Mucosa of descending colon (tissue), 3 donors: Measurements from ENCODE around the gene PBX3. TPM values are rescaled to one million over a fixed set of nuclear protein-coding genes. Genes with fewer than 3 reads are reported as not detected.

Source experiments
- ATAC-seq: fragments of 200-7000 bp; cut with Tn5 transposase; one replicate; pipeline ENCODE4 v1.9.1; 2020; ENCODE audit warnings: mild to moderate bottlenecking, moderate library complexity
- DNase-seq, 3 donors: peaks; one replicate each; pipeline ENCODE4 v3.0.0-alpha.2; 2020
- H3K36me3 ChIP-seq: fragments of 200-600 bp; one replicate; pipeline ENCODE4 v1.8.0; 2021; ENCODE audit warnings: low read depth, mild to moderate bottlenecking
- H3K4me1 ChIP-seq: fragments of 200-600 bp; one replicate; pipeline ENCODE4 v1.8.0; 2021; ENCODE audit warnings: low read depth, mild to moderate bottlenecking
- H3K4me3 ChIP-seq: fragments of 200-600 bp; one replicate; pipeline ENCODE4 v1.8.0; 2021; ENCODE audit warnings: mild to moderate bottlenecking
- H3K9me3 ChIP-seq: fragments of 200-600 bp; one replicate; pipeline ENCODE4 v1.8.0; 2021; ENCODE audit warnings: mild to moderate bottlenecking
- intact Hi-C, 2 donors: fragments of 100-400 bp; cut with DNase I in 1 of 2; cut with micrococcal nuclease in 1 of 2; formaldehyde crosslinking; loops; one replicate each; pipeline versions ENCODE4 v1.11.0 to v1.11.1; 2022; cut with DNase I, micrococcal nuclease
- total RNA-seq, 3 donors: library from RNA; stranded (reverse); fragmentation: NEBNext Ultra II Directional in 2 of 3; extraction: Animal tissue kit (Norgen Biotek cat#: 25700) in 2 of 3; gene quantifications; one replicate each; pipeline versions ENCODE4 v1.2.1 to v1.2.4, GENCODE V29; 2021 to 2023
- TF ChIP-seq, protein P1 (sequence below): fragments of 200-600 bp; IDR thresholded peaks from one replicate; pipeline ENCODE4 v1.8.0; 2022; ENCODE audit warnings: antibody characterized with exemption, mild to moderate bottlenecking
- donor health status: DM: no; HTN: no; CAD: no; lungs with moderate emphysema.
- donor health status: DM: no; HTN: no; CAD: no.
- donor health status: DM: no; HTN: yes; CAD: no.

PBX3 gene
- total RNA-seq, 3 donors from 2014 or later: 11.7 to 71.7 (median 17.4) TPM

DNA sequence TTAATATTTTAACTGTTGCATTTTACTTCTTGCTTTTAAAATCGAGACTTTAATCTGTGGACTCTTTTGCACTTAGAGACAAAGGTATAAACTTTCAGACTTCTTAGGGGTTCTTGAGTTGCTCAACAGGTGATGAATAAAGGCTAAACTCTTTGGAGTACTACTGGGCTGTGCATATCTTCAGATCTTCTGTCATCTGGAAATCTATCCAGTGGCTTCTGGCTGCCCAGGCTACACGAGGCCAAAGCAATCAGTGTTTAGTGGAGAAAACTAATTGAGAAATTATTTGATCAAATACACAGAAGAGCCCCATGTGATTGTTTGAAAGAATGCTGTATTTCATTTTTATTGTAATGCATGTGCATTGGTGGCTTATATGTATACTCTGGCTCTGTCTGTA lies 146.1 kb downstream of the PBX3 start:
- ATAC-seq: no peak

DNA sequence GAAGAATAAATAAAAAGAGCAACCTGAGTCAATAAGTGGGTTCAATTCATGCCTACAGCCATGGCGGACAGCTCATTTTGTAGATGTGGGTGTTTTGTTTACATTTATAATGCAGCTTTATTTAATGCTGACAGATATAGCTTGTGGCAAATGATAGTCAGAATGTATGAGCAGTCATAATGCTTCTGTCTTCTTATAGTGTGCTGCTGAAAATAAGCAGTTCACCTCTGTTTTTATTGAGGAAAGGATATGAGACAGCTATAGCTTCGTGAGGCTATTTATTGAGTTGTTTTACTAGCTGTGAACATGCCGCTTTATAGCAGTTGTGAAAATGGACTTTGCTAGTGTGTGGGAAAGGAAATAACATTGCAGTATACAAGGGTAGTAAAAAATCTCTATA lies 147.4 kb downstream of the PBX3 start:
- DNase-seq (peak in 1 of 3 donors; percentile 34), ATAC-seq (peak; percentile 88)
- Histone ChIP-seq H3K36me3 (no peaks in the 10 kb centered on the region), H3K9me3 (no peaks in the 10 kb centered on the region), H3K4me3 (no peak overlapping the region), H3K4me1 (no peaks in the 10 kb centered on the region)
- intact Hi-C loops: no loop called here
- TF ChIP-seq, protein P1, sequence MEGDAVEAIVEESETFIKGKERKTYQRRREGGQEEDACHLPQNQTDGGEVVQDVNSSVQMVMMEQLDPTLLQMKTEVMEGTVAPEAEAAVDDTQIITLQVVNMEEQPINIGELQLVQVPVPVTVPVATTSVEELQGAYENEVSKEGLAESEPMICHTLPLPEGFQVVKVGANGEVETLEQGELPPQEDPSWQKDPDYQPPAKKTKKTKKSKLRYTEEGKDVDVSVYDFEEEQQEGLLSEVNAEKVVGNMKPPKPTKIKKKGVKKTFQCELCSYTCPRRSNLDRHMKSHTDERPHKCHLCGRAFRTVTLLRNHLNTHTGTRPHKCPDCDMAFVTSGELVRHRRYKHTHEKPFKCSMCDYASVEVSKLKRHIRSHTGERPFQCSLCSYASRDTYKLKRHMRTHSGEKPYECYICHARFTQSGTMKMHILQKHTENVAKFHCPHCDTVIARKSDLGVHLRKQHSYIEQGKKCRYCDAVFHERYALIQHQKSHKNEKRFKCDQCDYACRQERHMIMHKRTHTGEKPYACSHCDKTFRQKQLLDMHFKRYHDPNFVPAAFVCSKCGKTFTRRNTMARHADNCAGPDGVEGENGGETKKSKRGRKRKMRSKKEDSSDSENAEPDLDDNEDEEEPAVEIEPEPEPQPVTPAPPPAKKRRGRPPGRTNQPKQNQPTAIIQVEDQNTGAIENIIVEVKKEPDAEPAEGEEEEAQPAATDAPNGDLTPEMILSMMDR: no peak

More for the DNA sequence above, 146.1 kb downstream of the PBX3 start:
- no peaks in the 10 kb centered on the region for H3K9me3 ChIP-seq
- intact Hi-C loops: no loop called here
- no peak overlapping the region for H3K4me3 ChIP-seq
- TF ChIP-seq, protein P1: no peak
- H3K36me3 ChIP-seq: no peaks in the 10 kb centered on the region
- no peak for DNase-seq
- H3K4me1 ChIP-seq: no peaks in the 10 kb centered on the region

DNA sequence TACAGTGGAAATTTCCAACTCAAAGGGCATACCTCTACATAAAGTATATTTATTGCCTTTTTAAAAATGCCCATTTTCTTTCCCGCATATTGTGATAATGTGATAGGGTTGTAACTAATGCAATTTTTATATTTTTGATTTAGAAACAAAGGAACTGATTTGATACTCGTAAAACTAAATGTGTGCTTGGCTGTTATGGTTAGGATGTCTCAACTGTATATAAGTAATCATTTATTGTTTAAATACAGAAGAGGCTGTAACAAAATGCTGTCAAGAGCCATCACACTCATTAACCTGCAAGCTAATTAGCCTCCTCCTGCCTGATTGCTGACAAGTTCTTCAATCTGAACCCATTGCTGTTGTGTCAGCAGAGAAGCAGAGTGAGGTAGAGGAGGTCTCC lies 149.2 kb downstream of the PBX3 start:
- no peak for ATAC-seq
- no peak for DNase-seq
- intact Hi-C loops: no loop called here
- no peaks in the 10 kb centered on the region for H3K9me3 ChIP-seq
- no peaks in the 10 kb centered on the region for H3K4me1 ChIP-seq
- H3K36me3 ChIP-seq: no peaks in the 10 kb centered on the region
- no peak overlapping the region for H3K4me3 ChIP-seq
- TF ChIP-seq, protein P1: no peak

DNA sequence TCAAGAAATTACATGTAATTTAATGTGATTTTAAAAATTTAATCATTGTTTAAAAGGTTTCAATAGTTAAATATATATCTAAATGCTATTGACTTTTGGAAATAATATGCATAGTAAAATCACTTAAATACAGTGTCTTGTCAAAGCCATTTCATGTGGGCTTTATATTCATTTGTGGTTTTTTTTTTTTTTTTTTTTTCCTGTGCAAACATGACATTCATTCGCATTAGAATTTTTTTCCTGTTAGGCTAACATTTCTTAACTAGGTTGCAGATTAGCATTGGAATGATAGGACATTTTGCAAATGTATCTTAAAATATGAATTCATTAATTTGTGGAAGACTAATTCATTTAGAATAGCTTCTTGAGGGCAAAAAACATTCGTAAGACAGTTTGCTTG lies 149.8 kb downstream of the PBX3 start:
- intact Hi-C loops: no loop called here

DNA sequence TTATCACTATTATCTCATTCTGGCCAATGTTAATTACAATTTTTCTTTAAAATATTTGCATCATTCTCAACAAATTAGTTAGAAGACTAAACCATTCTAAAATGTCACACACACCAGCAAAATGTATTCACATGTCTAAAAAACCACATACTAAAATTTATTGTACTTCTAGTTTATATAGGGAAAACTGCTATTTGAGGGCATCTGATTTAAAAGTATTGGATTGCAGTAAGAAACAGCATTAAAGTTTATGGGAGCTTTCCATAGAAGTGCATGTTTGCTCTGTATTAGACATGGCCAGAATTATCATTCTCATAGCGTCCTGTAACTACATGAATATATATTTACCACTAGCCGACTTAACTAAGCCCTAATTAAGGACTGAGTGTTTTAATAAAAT lies 150.3 kb downstream of the PBX3 start:
- H3K4me1 ChIP-seq: no peaks in the 10 kb centered on the region
- no peak for DNase-seq
- ATAC-seq: no peak
- TF ChIP-seq, protein P1: no peak
- no peaks in the 10 kb centered on the region for H3K36me3 ChIP-seq
- H3K4me3 ChIP-seq: no peak overlapping the region
- H3K9me3 ChIP-seq: no peaks in the 10 kb centered on the region
- intact Hi-C loops: no loop called here

More for the DNA sequence above, 149.8 kb downstream of the PBX3 start:
- Histone ChIP-seq H3K9me3 (no peaks in the 10 kb centered on the region), H3K36me3 (no peaks in the 10 kb centered on the region), H3K4me1 (no peaks in the 10 kb centered on the region), H3K4me3 (no peak overlapping the region)
- TF ChIP-seq, protein P1: no peak
- DNase-seq (no peak), ATAC-seq (no peak)

DNA sequence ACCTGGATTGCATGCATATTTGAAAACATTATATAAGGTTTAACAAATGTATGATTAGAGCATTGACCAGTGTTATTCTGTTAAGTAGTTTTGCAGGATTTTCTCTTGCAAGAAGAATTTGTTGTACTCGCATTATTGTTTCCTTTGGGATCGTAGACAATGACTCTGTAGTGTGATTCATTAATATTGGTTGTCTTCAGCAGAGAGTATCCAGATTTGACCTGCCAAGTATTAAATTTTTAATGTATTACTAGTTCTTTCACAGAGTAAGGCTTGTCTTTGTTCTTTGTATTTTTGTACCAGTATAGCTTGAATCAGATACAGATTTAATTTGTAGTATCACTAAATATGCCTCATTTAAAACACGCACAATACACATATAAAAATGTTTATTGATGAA lies 155.0 kb downstream of the PBX3 start:
- Histone ChIP-seq H3K9me3 (no peaks in the 10 kb centered on the region), H3K4me3 (no peak overlapping the region), H3K36me3 (no peaks in the 10 kb centered on the region), H3K4me1 (no peaks in the 10 kb centered on the region)
- TF ChIP-seq, protein P1: no peak
- no peak for ATAC-seq
- DNase-seq: no peak
- intact Hi-C loops: no loop called here
